OCI-LY1 (cell line): ENCODE data around the gene AKAP8L.
"Not testable (repeated sequence)": the region's sequence is repeated elsewhere in the genome, so short reads cannot be mapped to it uniquely, and the experiment has no call there.

Source experiments
- H2AFZ ChIP-seq: fragments of 200-600 bp; sonication (generic), shearing (Covaris generic); 2 replicates; pipeline ENCODE4 v1.6.0; 2014; ENCODE audit warnings: antibody characterized with exemption, mild to moderate bottlenecking, low read length
- H3F3A ChIP-seq: fragments of 200-600 bp; sonication (generic), shearing (Covaris generic); 2 replicates; pipeline ENCODE4 v1.6.0; 2014; ENCODE audit warnings: mild to moderate bottlenecking, antibody characterized with exemption, low read length, moderate library complexity; ENCODE audit not compliant: insufficient read depth
- H3K27ac ChIP-seq: fragments of 200-600 bp; sonication (generic); 2 replicates; pipeline ENCODE4 v1.5.1; 2014; ENCODE audit warnings: low read length, mixed run types, mild to moderate bottlenecking, low read depth; ENCODE audit not compliant: poor library complexity, severe bottlenecking
- H3K27me3 ChIP-seq: fragments of 200-600 bp; sonication (generic); 2 replicates; pipeline ENCODE4 v1.6.0; 2014; ENCODE audit warnings: antibody characterized with exemption, mild to moderate bottlenecking, low read length, moderate library complexity; ENCODE audit not compliant: insufficient read depth
- H3K36me3 ChIP-seq: fragments of 200-600 bp; sonication (generic); 2 replicates; pipeline ENCODE4 v1.6.1; 2014; ENCODE audit warnings: mild to moderate bottlenecking, antibody characterized with exemption, low read length, moderate library complexity, mixed read lengths; ENCODE audit not compliant: insufficient read depth
- H3K4me1 ChIP-seq: fragments of 200-600 bp; sonication (generic); 2 replicates; pipeline ENCODE4 v1.5.1; 2014; ENCODE audit warnings: mild to moderate bottlenecking, low read length, moderate library complexity; ENCODE audit not compliant: insufficient read depth, severe bottlenecking
- H3K4me2 ChIP-seq: fragments of 200-600 bp; sonication (generic), shearing (Covaris generic); 2 replicates; pipeline ENCODE4 v1.6.1; 2014; ENCODE audit warnings: low read length
- H3K4me3 ChIP-seq: fragments of 200-600 bp; sonication (generic); 2 replicates; pipeline ENCODE4 v1.5.1; 2014; ENCODE audit warnings: low read length, low read depth, mild to moderate bottlenecking, mixed read lengths; ENCODE audit not compliant: poor library complexity, severe bottlenecking
- H3K79me2 ChIP-seq: fragments of 200-600 bp; shearing (Covaris generic); 2 replicates; pipeline ENCODE4 v1.6.1; 2016; ENCODE audit warnings: mixed run types, low read length, mixed read lengths; ENCODE audit not compliant: insufficient read depth
- H3K9ac ChIP-seq: fragments of 200-600 bp; sonication (generic), shearing (Covaris generic); 2 replicates; pipeline ENCODE4 v1.6.1; 2014; ENCODE audit warnings: mild to moderate bottlenecking, low read length, mixed read lengths
- H3K9me2 ChIP-seq: fragments of 200-600 bp; sonication (generic), shearing (Covaris generic); 2 replicates; pipeline ENCODE4 v1.6.1; 2014; ENCODE audit warnings: low read depth, mild to moderate bottlenecking, low read length, mixed read lengths
- H3K9me3 ChIP-seq: fragments of 200-600 bp; shearing (Covaris generic); 2 replicates; pipeline ENCODE4 v1.6.1; 2014; ENCODE audit warnings: low read length, mixed read lengths
- H4K20me1 ChIP-seq: fragments of 200-600 bp; sonication (generic), shearing (Covaris generic); 2 replicates; pipeline ENCODE4 v1.6.0; 2016; ENCODE audit warnings: mild to moderate bottlenecking, low read length; ENCODE audit not compliant: insufficient read depth
- EZH2 ChIP-seq: fragments of 200-600 bp; sonication (generic), shearing (Covaris generic); IDR thresholded peaks from 2 replicates; pipeline ENCODE4 v1.8.0; 2017; ENCODE audit warnings: borderline replicate concordance, mixed run types, mild to moderate bottlenecking, antibody characterized with exemption, low read length, moderate library complexity, mixed read lengths
- TF ChIP-seq, protein P1 (sequence below): fragments of 200-600 bp; sonication (generic), shearing (Covaris generic); IDR thresholded peaks from 2 replicates; pipeline ENCODE4 v1.5.1; 2017; ENCODE audit warnings: mild to moderate bottlenecking, antibody characterized with exemption, low read length, moderate library complexity, mixed read lengths

AKAP8L gene

DNA sequence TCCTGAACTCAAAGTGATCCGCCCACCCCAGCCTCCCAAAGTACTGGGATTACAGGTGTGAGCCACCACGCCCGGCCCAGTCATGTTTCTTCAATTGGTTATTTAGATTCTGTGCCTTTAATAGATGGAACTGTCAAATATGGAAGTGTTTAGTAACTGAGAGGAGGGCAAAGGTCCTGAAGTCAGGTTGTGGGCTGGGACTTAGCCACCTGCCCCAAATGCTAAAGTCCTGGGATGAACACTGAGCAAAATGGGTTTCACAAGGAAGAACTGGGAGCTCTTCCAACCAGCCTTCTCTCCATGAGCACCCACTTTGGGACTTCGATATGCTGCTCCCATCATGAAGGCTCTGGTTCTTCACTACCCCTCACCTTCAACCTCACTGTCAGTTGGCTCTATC lies 60.9 kb downstream of the AKAP8L start:
- no peak overlapping the region for H2AFZ ChIP-seq
- H3K4me1 ChIP-seq, result no peaks in the 10 kb centered on the region
- no peak for TF ChIP-seq EZH2
- TF ChIP-seq, protein P1, sequence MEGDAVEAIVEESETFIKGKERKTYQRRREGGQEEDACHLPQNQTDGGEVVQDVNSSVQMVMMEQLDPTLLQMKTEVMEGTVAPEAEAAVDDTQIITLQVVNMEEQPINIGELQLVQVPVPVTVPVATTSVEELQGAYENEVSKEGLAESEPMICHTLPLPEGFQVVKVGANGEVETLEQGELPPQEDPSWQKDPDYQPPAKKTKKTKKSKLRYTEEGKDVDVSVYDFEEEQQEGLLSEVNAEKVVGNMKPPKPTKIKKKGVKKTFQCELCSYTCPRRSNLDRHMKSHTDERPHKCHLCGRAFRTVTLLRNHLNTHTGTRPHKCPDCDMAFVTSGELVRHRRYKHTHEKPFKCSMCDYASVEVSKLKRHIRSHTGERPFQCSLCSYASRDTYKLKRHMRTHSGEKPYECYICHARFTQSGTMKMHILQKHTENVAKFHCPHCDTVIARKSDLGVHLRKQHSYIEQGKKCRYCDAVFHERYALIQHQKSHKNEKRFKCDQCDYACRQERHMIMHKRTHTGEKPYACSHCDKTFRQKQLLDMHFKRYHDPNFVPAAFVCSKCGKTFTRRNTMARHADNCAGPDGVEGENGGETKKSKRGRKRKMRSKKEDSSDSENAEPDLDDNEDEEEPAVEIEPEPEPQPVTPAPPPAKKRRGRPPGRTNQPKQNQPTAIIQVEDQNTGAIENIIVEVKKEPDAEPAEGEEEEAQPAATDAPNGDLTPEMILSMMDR, result no peak
- H3K27ac ChIP-seq, result no peak overlapping the region
- H3K79me2 ChIP-seq, result no peaks in the 10 kb centered on the region
- no peaks in the 10 kb centered on the region for H4K20me1 ChIP-seq
- no peak overlapping the region for H3K4me3 ChIP-seq
- no peak overlapping the region for H3K4me2 ChIP-seq
- no peaks in the 10 kb centered on the region for H3K9me3 ChIP-seq
- H3K9ac ChIP-seq, result no peak overlapping the region
- peaks cover 80% of the 10 kb centered on the region for H3K36me3 ChIP-seq
- H3F3A ChIP-seq, result no peaks in the 10 kb centered on the region
- no peaks in the 10 kb centered on the region for H3K27me3 ChIP-seq
- no peaks in the 10 kb centered on the region for H3K9me2 ChIP-seq

DNA sequence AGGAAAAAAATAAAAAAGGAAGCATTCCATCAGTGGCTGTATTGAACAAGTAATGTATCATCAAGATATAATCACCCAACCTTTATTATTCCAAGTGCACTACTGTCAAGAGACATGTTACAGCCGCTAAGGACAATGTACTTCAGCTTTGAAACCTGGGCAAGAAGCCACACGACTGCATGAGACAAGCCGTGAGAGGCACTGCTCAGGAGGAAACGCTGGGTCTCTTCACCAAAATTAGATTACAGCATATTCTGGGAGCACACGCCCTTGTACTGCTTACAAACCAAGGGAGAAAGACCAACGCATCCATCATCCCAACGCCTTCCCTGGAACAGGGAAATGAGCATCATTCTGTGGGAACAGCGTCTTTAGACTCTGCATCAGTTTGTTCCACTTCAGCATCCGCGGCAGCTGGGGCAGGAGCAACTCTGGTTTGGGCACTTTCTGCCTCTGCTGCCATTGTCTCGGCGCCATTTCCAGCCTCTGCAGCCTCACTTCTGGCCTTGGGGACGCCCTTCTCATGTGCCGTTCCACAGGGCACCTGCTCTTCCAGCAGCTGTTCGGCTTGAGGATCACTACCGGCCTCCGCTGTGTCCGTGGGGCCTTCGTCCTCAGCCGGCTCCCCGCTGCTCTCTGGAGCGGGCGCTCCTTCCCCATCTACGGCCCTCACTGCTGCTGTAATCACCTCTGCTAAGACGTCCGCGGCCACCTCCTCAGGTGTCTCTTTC lies 64.1 kb downstream of the AKAP8L start:
- TF ChIP-seq, protein P1, result no peak
- no peak for TF ChIP-seq EZH2
- no peaks in the 10 kb centered on the region for H3K79me2 ChIP-seq
- H3K4me1 ChIP-seq, result no peaks in the 10 kb centered on the region
- no peaks in the 10 kb centered on the region for H4K20me1 ChIP-seq
- H3K9me2 ChIP-seq, result no peaks in the 10 kb centered on the region
- no peak overlapping the region for H3K9ac ChIP-seq
- H2AFZ ChIP-seq, result no peak overlapping the region
- no peak overlapping the region for H3K4me3 ChIP-seq
- H3K4me2 ChIP-seq, result no peak overlapping the region
- H3K9me3 ChIP-seq, result no peaks in the 10 kb centered on the region
- H3K36me3 ChIP-seq, result peaks cover 58% of the 10 kb centered on the region
- no peak overlapping the region for H3K27ac ChIP-seq
- H3K27me3 ChIP-seq, result no peaks in the 10 kb centered on the region
- H3F3A ChIP-seq, result no peaks in the 10 kb centered on the region

DNA sequence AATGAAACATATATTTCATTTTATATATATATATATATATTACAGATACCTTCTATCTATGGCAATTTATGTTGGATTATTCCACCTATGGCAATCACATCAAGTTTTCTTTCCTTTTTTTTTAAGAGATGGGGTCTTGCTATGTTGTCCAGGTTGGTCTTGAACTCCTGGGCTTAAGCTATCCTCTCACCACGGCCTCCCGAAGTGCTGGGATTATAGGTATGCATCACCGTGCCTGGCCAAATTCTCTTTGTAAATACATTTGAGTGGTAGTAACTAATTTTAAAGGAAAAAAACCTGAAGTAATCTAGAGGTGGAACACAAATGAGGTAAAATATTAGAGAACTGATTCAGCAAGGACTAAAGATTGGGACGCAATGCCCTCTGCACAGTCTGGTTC lies 64.9 kb downstream of the AKAP8L start:
- Histone ChIP-seq H3K4me1 (no peaks in the 10 kb centered on the region), H3K36me3 (peaks cover 51% of the 10 kb centered on the region), H3K9me3 (no peaks in the 10 kb centered on the region)

DNA sequence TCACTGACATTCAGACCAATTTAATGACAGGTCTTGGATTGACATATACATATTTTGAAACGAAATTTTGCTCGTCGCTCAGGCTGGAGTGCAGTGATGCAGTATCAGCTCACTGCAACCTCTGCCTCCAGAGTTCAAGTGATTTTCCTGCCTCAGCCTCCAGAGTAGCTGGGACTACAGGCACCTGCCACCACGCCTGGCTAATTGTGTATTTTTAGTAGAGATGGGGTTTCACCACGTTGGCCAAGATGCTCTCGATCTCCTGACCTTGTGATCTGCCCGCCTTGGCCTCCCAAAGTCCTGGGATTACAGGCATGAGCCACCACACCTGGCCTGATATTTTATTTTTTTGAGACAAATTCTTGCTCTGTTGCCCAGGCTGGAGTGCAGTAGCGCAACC lies 66.3 kb downstream of the AKAP8L start:
- H3K9ac ChIP-seq, H3K4me1 ChIP-seq, H3K27ac ChIP-seq, H3K9me2 ChIP-seq, H4K20me1 ChIP-seq, H3K4me3 ChIP-seq, H3K27me3 ChIP-seq, H3K4me2 ChIP-seq, H3F3A ChIP-seq, H3K9me3 ChIP-seq, H3K79me2 ChIP-seq, H2AFZ ChIP-seq: not testable (repeated sequence)
- peaks cover 37% of the 10 kb centered on the region for H3K36me3 ChIP-seq

More for the DNA sequence above, 64.9 kb downstream of the AKAP8L start:
- TF ChIP-seq EZH2, result no peak
- TF ChIP-seq, protein P1, result no peak
- no peak overlapping the region for H3K27ac ChIP-seq
- H4K20me1 ChIP-seq, result no peaks in the 10 kb centered on the region
- no peak overlapping the region for H3K9ac ChIP-seq
- no peaks in the 10 kb centered on the region for H3F3A ChIP-seq
- no peak overlapping the region for H2AFZ ChIP-seq
- H3K9me2 ChIP-seq, result no peaks in the 10 kb centered on the region
- H3K27me3 ChIP-seq, result no peaks in the 10 kb centered on the region
- H3K79me2 ChIP-seq, result no peaks in the 10 kb centered on the region
- no peak overlapping the region for H3K4me2 ChIP-seq
- no peak overlapping the region for H3K4me3 ChIP-seq

DNA sequence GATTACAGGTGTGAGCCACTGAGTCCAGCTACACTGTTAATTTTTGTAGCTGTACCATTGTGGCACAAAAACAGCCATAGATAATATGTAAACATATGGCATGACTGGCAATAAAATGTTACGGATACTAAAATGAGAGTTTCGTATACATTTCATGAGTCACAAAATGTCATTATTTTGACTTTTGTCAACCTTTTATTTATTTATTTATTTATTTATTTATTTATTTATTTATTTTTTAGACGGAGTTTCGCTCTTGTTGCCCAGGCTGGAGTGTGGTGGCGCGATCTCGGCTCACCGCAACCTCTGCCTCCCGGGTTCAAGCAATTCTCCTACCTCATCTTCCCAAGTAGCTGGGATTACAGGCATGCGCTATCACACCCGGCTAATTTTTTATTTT lies 77.5 kb downstream of the AKAP8L start:
- H3K4me3 ChIP-seq, H3K4me1 ChIP-seq, H3K9me3 ChIP-seq, H3K4me2 ChIP-seq, H4K20me1 ChIP-seq, H3K27me3 ChIP-seq, H3K9ac ChIP-seq, H3K9me2 ChIP-seq, H3K27ac ChIP-seq, H3K79me2 ChIP-seq, H2AFZ ChIP-seq, H3F3A ChIP-seq: not testable (repeated sequence)
- peaks cover 19% of the 10 kb centered on the region for H3K36me3 ChIP-seq
